LNCaP clone FGC (cell line): ENCODE results near the gene SSTR4.

Source experiments
- DNase-seq: peaks from one replicate; pipeline ENCODE4 v3.0.0-alpha.2; 2011; ENCODE audit warnings: low read depth
- H3K4me3 ChIP-seq: 2 replicates; pipeline ENCODE4 v1.5.1; 2011; ENCODE audit warnings: mild to moderate bottlenecking, low read depth, low read length, control low read depth
- CTCF ChIP-seq: IDR thresholded peaks from 2 replicates; pipeline ENCODE4 v1.5.1; 2012; ENCODE audit warnings: mild to moderate bottlenecking; ENCODE audit not compliant: control insufficient read depth, insufficient read depth; ENCODE audit errors: extremely low read depth

SSTR4 gene

GRCh38 chr20:23052904-23053303, 17.8 kb downstream of the SSTR4 start:
- DNase-seq: no peak

DNA sequence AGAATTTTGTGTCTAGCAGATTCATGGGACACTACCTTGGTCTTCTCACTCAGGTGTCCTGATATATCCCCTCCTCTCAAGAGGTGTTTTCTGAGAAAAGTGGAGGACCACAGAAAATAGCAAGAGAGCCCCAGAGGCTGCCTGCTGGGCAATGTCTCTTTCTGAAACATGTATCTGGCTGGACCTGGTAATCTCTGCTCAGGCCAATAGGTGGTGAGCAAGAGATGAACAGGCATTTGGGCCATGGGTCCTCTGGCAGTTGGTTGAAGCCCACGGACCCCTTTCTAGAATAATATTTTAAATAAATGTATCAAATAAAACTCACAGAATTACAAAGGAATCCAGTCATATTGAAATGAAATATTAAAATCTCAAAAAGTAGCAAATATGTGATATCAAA, 23.1 kb downstream of the SSTR4 start:
- 0 out of 2 replicates have a peak, but pooled peaks have one; percentile 8 for TF ChIP-seq CTCF
- no peak overlapping the region for H3K4me3 ChIP-seq
- DNase-seq: no peak

More at GRCh38 chr20:23052904-23053303, 17.8 kb downstream of the SSTR4 start:
- H3K4me3 ChIP-seq: no peak overlapping the region
- TF ChIP-seq CTCF: no peak

DNA sequence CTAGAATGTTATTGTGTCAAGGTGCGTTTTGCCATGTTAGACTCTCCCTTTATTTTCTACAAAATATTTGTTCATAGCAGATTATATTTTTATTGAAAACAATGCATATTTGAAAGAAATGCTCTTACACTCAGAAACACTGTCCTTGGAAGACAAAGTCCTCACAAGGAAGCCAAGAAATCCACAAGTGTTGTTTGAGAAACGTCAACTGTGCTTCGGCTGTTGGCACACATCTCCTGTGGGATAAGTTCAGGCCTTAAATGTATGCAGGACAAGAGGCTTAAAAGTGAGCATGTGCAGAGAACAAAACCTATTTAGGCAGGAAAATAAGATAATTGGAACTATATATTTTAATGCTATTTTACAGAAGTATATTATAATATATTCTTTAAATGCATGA, 23.9 kb downstream of the SSTR4 start:
- no peak for DNase-seq
- no peak overlapping the region for H3K4me3 ChIP-seq
- TF ChIP-seq CTCF: no peak

- H3K4me3 ChIP-seq: no peak overlapping the region
- no peak for DNase-seq
- no peak for TF ChIP-seq CTCF
Observed at GRCh38 chr20:23059846-23060245, 24.7 kb downstream of the SSTR4 start.

DNA sequence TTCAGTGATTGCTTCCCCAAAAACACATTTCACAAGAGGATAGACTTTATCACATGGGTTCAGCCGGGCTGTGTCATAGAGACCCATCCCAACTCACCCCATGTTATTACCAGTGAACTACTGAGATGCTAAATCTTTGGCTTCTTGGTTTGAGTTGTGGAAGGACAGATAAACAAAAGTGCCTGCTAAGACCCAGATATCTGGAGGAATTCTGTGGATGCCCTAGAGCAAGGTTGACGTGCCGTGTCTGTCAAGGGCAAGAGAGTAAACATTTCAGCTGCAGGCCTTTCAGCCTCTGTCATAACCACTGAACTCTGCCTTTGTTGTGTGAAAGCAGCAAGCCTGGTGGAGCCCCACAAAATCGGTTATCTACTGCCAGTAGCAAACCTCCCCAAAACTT, 25.5 kb downstream of the SSTR4 start:
- H3K4me3 ChIP-seq: no peak overlapping the region
- no peak for TF ChIP-seq CTCF
- DNase-seq: no peak

GRCh38 chr20:23061262-23061661, 26.1 kb downstream of the SSTR4 start:
- no peak overlapping the region for H3K4me3 ChIP-seq
- TF ChIP-seq CTCF: no peak
- DNase-seq: no peak

DNA sequence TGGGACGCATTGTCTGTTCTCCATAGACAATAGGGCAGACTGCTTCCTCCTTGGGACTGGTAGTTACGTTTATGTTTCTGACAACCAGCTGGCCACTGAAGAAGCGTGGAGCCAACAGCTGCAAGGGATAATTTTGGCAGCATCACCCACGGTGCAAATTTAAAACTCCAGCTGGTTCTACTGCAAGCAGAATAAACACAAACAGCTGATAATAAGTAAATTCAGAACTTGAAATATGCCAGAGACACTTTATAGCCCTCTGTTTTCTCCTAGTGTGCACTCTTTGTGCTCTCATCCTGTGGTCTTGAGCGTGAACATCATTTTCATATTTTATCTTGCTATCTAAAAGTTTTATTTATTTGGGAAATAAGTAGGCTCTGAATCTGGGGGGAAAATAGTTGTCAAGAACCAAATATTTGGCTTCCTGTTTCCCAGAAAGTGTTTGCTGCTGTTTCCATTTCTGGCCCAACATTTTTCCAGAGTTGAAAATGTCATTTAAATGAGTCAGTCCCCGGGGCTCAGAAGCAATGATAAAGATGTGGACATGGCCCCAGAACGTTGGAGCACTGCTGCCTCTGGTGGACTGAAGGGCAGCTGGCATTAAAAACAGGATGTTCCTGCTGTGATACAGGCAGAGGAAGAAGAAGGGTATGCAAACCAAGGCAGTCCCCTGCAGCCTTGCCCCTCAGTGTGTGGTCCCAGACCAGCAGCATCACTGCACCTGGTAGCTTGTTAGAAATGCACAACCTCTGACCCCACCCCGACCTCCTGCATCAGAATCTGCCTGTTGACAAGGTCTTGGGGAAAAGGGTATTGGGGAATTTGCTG, 26.8 kb downstream of the SSTR4 start:
- H3K4me3 ChIP-seq: no peak overlapping the region
- no peak for DNase-seq
- TF ChIP-seq CTCF: peak; percentile 44
